Lung (tissue), 12 donors: Measurements from ENCODE around the gene SPECC1. TPM values are rescaled to one million over a fixed set of nuclear protein-coding genes. Genes with fewer than 3 reads are reported as not detected.

Experiments used
- ATAC-seq: fragments of 200-7000 bp; cut with Tn5 transposase; one replicate; pipeline ENCODE4 v1.9.1; 2020; ENCODE audit warnings: moderate number of reproducible peaks; ENCODE audit not compliant: insufficient read depth, low FRiP score
- DNase-seq, 3 donors: peaks; one replicate each; pipeline ENCODE4 v3.0.0-alpha.2; 2013 to 2017
- H3K27ac ChIP-seq, 2 donors: one replicate each; pipeline ENCODE4 v1.5.1; 2013; ENCODE audit warnings: mild to moderate bottlenecking in 2 of 2, moderate library complexity in 2 of 2, control low read depth in 1 of 2, inconsistent platforms in 1 of 2, low read depth in 1 of 2, low read length in 1 of 2
- H3K27me3 ChIP-seq, 3 donors: one replicate each; pipeline ENCODE4 v1.5.1; 2013; ENCODE audit warnings: low read length in 2 of 3; ENCODE audit not compliant: control insufficient read depth in 3 of 3, insufficient read depth in 3 of 3
- H3K36me3 ChIP-seq, 4 donors: one replicate each; pipeline ENCODE4 v1.5.1; 2013; ENCODE audit warnings: low read length in 4 of 4, mild to moderate bottlenecking in 1 of 4, moderate library complexity in 1 of 4; ENCODE audit not compliant: control insufficient read depth in 4 of 4, insufficient read depth in 4 of 4
- H3K4me1 ChIP-seq, 5 donors: one replicate each; pipeline ENCODE4 v1.5.1; 2013; ENCODE audit warnings: low read length in 5 of 5, mild to moderate bottlenecking in 2 of 5, moderate library complexity in 1 of 5; ENCODE audit not compliant: control insufficient read depth in 5 of 5, insufficient read depth in 5 of 5
- H3K4me3 ChIP-seq: one replicate; pipeline ENCODE4 v1.5.1; 2013; ENCODE audit warnings: mild to moderate bottlenecking, control low read depth, moderate library complexity
- H3K9ac ChIP-seq, 2 donors: one replicate each; pipeline ENCODE4 v1.5.1; 2013; ENCODE audit warnings: low read length in 2 of 2, control low read depth in 1 of 2; ENCODE audit not compliant: insufficient read depth in 1 of 2
- H3K9me3 ChIP-seq, 4 donors: one replicate each; pipeline ENCODE4 v1.5.1; 2013; ENCODE audit warnings: low read length in 3 of 4, mild to moderate bottlenecking in 1 of 4, moderate library complexity in 1 of 4; ENCODE audit not compliant: control insufficient read depth in 4 of 4, insufficient read depth in 3 of 4
- WGBS, 2 donors: extraction: QIAGEN DNeasy Blood & Tissue Kit; methylation state at CpG; one replicate each; pipeline ENCODE4 v1.1.7; 2013; 5-methylcytosine and 5-hydroxymethylcytosine counted together
- polyA plus RNA-seq, 2 donors: library from polyadenylated mRNA; stranded (reverse); fragments of 200-250 nt; gene quantifications; one replicate each; pipeline ENCODE4 v1.2.1, GENCODE V29; 2013
- total RNA-seq, 2 donors: library from RNA; depleted of rRNA in 1 of 2; stranded (reverse); fragments of >200 nt in 1 of 2; gene quantifications; one replicate each; pipeline ENCODE4 v1.2.1, GENCODE V29; 2014 to 2021
- TF ChIP-seq, protein P1 (sequence below): IDR thresholded peaks from 2 replicates; pipeline ENCODE4 v1.5.1; 2012; ENCODE audit warnings: mild to moderate bottlenecking; ENCODE audit errors: control extremely low read depth, extremely low read depth
- donor health status: control.
- donor health status: control.
- donor health status: Bipolar disorder and iron deficiency.
- donor health status: healthy.
- donor health status: DM: yes; HTN: yes; CAD: no.

The SPECC1 gene
- total and polyA plus RNA-seq, 4 donors = 8.8 to 27.1 (median 14.7) TPM

DNA sequence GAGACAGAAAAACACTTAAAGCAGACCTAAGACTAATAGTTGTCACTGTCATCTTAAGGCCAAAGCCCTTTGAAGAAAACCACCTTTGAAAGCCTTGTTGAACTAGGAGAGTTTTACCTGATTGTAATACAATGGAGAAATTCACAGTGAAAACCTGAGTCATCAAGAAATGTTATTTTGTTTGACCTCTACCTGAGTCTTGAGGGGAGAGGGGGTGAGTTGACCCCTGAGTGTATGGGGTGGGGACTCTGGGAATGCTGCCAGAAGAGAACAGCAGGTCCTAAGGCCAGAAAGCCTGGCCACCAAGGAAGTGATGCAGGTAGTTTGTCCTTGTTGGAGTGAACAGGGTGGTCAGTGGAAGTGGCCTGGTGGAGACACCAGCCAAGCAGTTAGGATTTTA lies 204.3 kb downstream of the SPECC1 start:
- Histone ChIP-seq H3K36me3 (no peaks in the 10 kb centered on the region), H3K9ac (no peak overlapping the region), H3K9me3 (no peaks in the 10 kb centered on the region), H3K4me3 (no peak overlapping the region), H3K27ac (no peak overlapping the region), H3K27me3 (no peaks in the 10 kb centered on the region), H3K4me1 (no peaks in the 10 kb centered on the region)
- TF ChIP-seq, protein P1, sequence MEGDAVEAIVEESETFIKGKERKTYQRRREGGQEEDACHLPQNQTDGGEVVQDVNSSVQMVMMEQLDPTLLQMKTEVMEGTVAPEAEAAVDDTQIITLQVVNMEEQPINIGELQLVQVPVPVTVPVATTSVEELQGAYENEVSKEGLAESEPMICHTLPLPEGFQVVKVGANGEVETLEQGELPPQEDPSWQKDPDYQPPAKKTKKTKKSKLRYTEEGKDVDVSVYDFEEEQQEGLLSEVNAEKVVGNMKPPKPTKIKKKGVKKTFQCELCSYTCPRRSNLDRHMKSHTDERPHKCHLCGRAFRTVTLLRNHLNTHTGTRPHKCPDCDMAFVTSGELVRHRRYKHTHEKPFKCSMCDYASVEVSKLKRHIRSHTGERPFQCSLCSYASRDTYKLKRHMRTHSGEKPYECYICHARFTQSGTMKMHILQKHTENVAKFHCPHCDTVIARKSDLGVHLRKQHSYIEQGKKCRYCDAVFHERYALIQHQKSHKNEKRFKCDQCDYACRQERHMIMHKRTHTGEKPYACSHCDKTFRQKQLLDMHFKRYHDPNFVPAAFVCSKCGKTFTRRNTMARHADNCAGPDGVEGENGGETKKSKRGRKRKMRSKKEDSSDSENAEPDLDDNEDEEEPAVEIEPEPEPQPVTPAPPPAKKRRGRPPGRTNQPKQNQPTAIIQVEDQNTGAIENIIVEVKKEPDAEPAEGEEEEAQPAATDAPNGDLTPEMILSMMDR = no peak
- ATAC-seq = no peak
- no peak for DNase-seq

DNA sequence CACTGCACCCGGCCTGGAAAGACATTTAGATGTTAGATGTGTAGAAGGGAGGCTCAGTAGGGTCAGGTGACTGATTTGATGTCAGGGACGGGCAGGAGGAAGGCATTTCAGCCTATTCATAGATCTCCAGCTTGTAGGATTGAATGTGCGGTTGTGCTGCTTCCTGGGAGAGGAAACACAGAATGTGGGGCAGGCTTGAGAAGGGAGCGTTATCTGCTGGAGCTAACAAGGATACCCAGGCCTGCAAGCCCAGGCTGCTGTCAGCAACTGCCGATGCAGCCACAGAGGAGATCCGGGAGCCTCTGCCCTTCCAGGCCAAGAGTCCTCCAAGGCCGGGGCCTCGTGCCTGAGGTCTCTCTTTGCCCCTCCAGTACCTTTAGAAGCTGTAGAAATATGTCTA lies 205.6 kb downstream of the SPECC1 start:
- ATAC-seq (no peak), DNase-seq (no peak)
- Histone ChIP-seq H3K36me3 (no peaks in the 10 kb centered on the region), H3K27me3 (no peaks in the 10 kb centered on the region), H3K9me3 (no peaks in the 10 kb centered on the region), H3K4me1 (no peaks in the 10 kb centered on the region), H3K9ac (no peak overlapping the region), H3K4me3 (no peak overlapping the region), H3K27ac (no peak overlapping the region)
- TF ChIP-seq, protein P1 = no peak
- 86 to 89% methylated on average over 8 of the region's 8 CpGs for WGBS, 2 donors

DNA sequence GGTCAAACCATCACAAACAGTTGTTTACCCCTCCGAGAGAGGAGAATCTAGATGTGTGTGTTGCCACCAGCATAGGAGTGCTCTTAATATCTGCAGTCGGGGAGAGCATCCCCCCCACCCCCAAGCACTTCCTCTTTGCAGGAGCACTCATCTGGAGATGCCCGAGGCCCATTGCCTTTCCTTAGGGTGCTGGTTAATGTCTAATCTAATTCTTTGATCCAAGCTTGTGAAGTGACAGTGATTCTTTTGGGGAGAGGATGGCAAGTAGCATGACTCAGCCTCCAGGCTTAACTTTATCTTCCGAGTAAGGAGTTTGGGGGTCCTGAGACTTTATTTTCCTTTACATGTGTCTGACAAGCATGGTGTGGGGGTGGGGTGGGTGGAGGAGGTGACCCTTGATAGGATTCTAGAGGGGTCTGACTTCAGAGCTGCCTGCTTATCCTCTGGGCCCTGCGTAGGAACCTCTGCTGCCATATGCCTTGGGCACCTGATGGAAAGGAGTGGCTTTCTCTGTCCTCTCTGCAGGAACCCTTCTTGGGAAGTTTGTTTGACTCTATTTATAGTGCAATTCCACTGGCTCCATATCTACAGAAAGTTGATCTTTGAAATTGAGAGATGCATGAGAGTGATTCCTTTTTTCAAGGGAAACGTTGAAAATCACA lies 207.1 kb downstream of the SPECC1 start:
- Histone ChIP-seq H3K36me3 (no peaks in the 10 kb centered on the region), H3K27ac (no peak overlapping the region), H3K27me3 (no peaks in the 10 kb centered on the region), H3K9ac (no peak overlapping the region), H3K4me1 (no peaks in the 10 kb centered on the region), H3K9me3 (no peaks in the 10 kb centered on the region), H3K4me3 (no peak overlapping the region)
- DNase-seq (no peak), ATAC-seq (no peak)
- WGBS, 2 donors = 77 to 79% methylated on average over 6 of the region's 6 CpGs
- TF ChIP-seq, protein P1 = no peak

DNA sequence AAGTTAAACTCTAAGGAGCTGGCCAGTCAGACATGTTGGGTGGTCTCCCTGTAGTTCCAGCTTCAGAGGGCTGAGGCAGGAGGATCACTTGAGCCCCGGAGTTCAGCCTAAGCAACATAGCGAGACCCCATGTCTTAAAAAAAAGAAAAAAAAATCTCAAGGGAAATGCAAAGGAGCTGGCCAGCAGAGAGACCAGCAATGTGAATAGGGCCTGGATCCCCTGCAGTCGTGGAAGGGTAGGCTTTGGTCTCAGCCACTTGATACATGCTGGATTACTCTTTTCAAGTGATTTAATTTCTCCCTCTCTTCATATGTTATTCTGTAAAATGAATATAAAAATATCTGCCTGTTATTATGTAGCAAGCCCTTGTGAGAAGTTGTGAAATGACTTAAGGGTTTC lies 207.7 kb downstream of the SPECC1 start:
- no peak for ATAC-seq
- H3K27me3 ChIP-seq = no peaks in the 10 kb centered on the region
- WGBS, 2 donors = 77 to 86% methylated on average over 3 of the region's 3 CpGs
- TF ChIP-seq, protein P1 = no peak
- H3K27ac ChIP-seq = no peak overlapping the region
- H3K4me3 ChIP-seq = no peak overlapping the region
- H3K4me1 ChIP-seq = no peaks in the 10 kb centered on the region
- H3K9me3 ChIP-seq = no peaks in the 10 kb centered on the region
- no peak overlapping the region for H3K9ac ChIP-seq
- no peak for DNase-seq
- no peaks in the 10 kb centered on the region for H3K36me3 ChIP-seq
